ENCODE results near the gene FMN1.

GRCh38 chr15:33169625-33170024 lies 24.9 kb downstream of the FMN1 start:
- TF ChIP-seq POLR2A (IDR thresholded peaks at IDR 0.05) (no peak), CTCF (IDR thresholded peaks at IDR 0.05) (no peak)

Measured in testis (tissue), 2 donors.